IMR-90 (cell line): ENCODE measurements around the gene KRTAP21-3. TPM values are rescaled to one million over a fixed set of nuclear protein-coding genes. Genes with fewer than 3 reads are reported as not detected.

ENCODE experiments used
- ATAC-seq: fragments of 200-7000 bp; cut with Tn5 transposase; 2 replicates; pipeline ENCODE4 v1.9.1; 2020; ENCODE audit warnings: low read depth, mild to moderate bottlenecking, moderate library complexity
- BruUV-seq: library from RNA; stranded (reverse); fragments of 400-500 nt; replicated peaks from 2 replicates; lab custom pipeline; 2021; lab: Mats Ljungman, UMichigan
- CTCF ChIA-PET: fragments of 300-600 bp; formaldehyde crosslinking; extraction: SDS; loops from one replicate; lab custom pipeline; 2021; ENCODE audit warnings: antibody characterized with exemption; lab: Yijun Ruan, JAX
- POLR2A ChIA-PET: fragments of 300-600 bp; sonication (Branson Sonifier 250); formaldehyde crosslinking; loops from one replicate; lab custom pipeline; 2022; ENCODE audit warnings: antibody characterized with exemption; ENCODE audit not compliant: unreplicated experiment; lab: Charles Lee
- DNase-seq: peaks from one replicate; pipeline ENCODE4 v3.0.0; 2013
- H2AFZ ChIP-seq: replicated peaks from 2 replicates; pipeline ENCODE3; 2013; ENCODE audit warnings: low read length, mild to moderate bottlenecking; ENCODE audit not compliant: poor library complexity
- H2AK5ac ChIP-seq: 2 replicates; pipeline ENCODE4 v1.6.1; 2013; ENCODE audit warnings: low read depth, low read length, inconsistent platforms
- H2AK9ac ChIP-seq: replicated peaks from 2 replicates; pipeline ENCODE3; 2013; ENCODE audit warnings: mild to moderate bottlenecking, low read depth, low read length, moderate library complexity; ENCODE audit not compliant: poor library complexity
- H2BK120ac ChIP-seq: 2 replicates; pipeline ENCODE4 v1.6.1; 2013; ENCODE audit warnings: low read depth, low read length, inconsistent platforms
- H2BK15ac ChIP-seq: 3 replicates; pipeline ENCODE4 v1.6.1; 2013; ENCODE audit warnings: low read depth, low read length, inconsistent platforms
- H2BK20ac ChIP-seq: 2 replicates; pipeline ENCODE4 v1.6.1; 2013; ENCODE audit warnings: low read depth, mild to moderate bottlenecking, inconsistent platforms, low read length, moderate library complexity
- H2BK5ac ChIP-seq: 2 replicates; pipeline ENCODE4 v1.6.1; 2013; ENCODE audit warnings: mild to moderate bottlenecking, low read depth, low read length, inconsistent platforms; ENCODE audit not compliant: poor library complexity, severe bottlenecking
- H3K14ac ChIP-seq: replicated peaks from 2 replicates; pipeline ENCODE4 v1.6.1; 2013; ENCODE audit warnings: low read depth, low read length, inconsistent platforms
- H3K18ac ChIP-seq: 2 replicates; pipeline ENCODE4 v1.6.1; 2013; ENCODE audit warnings: low read depth, low read length, control low read depth
- H3K23ac ChIP-seq: 2 replicates; pipeline ENCODE4 v1.6.1; 2013; ENCODE audit warnings: low read depth, low read length, inconsistent platforms
- H3K27ac ChIP-seq: 2 replicates; pipeline ENCODE4 v1.5.1; 2013; ENCODE audit warnings: mild to moderate bottlenecking, control low read depth, low read length; ENCODE audit not compliant: insufficient read depth
- H3K27me3 ChIP-seq: 2 replicates; pipeline ENCODE4 v1.6.1; 2013; ENCODE audit warnings: low read length; ENCODE audit not compliant: control insufficient read depth, insufficient read depth
- H3K36me3 ChIP-seq: 2 replicates; pipeline ENCODE4 v1.6.1; 2013; ENCODE audit warnings: low read length, mixed read lengths; ENCODE audit not compliant: control insufficient read depth, insufficient read depth
- H3K4ac ChIP-seq: 2 replicates; pipeline ENCODE4 v1.6.1; 2013; ENCODE audit warnings: low read depth, low read length, inconsistent platforms
- H3K4me1 ChIP-seq: 2 replicates; pipeline ENCODE4 v1.6.1; 2013; ENCODE audit warnings: low read length, mixed read lengths; ENCODE audit not compliant: control insufficient read depth, insufficient read depth
- H3K4me2 ChIP-seq: 2 replicates; pipeline ENCODE4 v1.6.1; 2013; ENCODE audit warnings: low read depth, mild to moderate bottlenecking, control low read depth, low read length, moderate library complexity
- H3K4me3 ChIP-seq: 2 replicates; pipeline ENCODE4 v1.5.1; 2013; ENCODE audit warnings: low read depth, mild to moderate bottlenecking, control low read depth, low read length, moderate library complexity; ENCODE audit not compliant: insufficient read depth
- H3K56ac ChIP-seq: 2 replicates; pipeline ENCODE4 v1.6.1; 2013; ENCODE audit warnings: low read length, inconsistent platforms; ENCODE audit not compliant: insufficient read depth; ENCODE audit errors: extremely low read depth
- H3K79me1 ChIP-seq, 2 experiments: 2 replicates each; pipeline ENCODE4 v1.6.1; 2013; ENCODE audit warnings: low read length in 2 of 2, inconsistent platforms in 1 of 2, low read depth in 1 of 2
- H3K9ac ChIP-seq: 2 replicates; pipeline ENCODE4 v1.6.1; 2013; ENCODE audit warnings: low read depth, low read length, control low read depth
- H3K9me1 ChIP-seq: 2 replicates; pipeline ENCODE4 v1.6.1; 2013; ENCODE audit warnings: low read length, inconsistent platforms; ENCODE audit not compliant: insufficient read depth
- H3K9me3 ChIP-seq: 2 replicates; pipeline ENCODE4 v1.6.1; 2013; ENCODE audit warnings: low read length; ENCODE audit not compliant: control insufficient read depth, insufficient read depth
- H4K20me1 ChIP-seq: 2 replicates; pipeline ENCODE4 v1.6.1; 2013; ENCODE audit warnings: low read length, inconsistent platforms; ENCODE audit not compliant: insufficient read depth
- H4K5ac ChIP-seq: 2 replicates; pipeline ENCODE4 v1.6.1; 2013; ENCODE audit warnings: mild to moderate bottlenecking, low read depth, low read length, control low read depth
- H4K8ac ChIP-seq, 2 experiments: 2 replicates each; pipeline ENCODE4 v1.6.1; 2013; ENCODE audit warnings: low read depth in 2 of 2, low read length in 2 of 2, control low read depth in 1 of 2, inconsistent platforms in 1 of 2
- H4K91ac ChIP-seq: 2 replicates; pipeline ENCODE4 v1.6.1; 2013; ENCODE audit warnings: low read depth, low read length, inconsistent platforms; ENCODE audit not compliant: insufficient read depth
- MXI1 ChIP-seq: IDR thresholded peaks from 2 replicates; pipeline ENCODE4 v1.6.1; 2012; ENCODE audit warnings: low read depth, mild to moderate bottlenecking, low read length, moderate library complexity, borderline replicate concordance
- RAD21 ChIP-seq: IDR thresholded peaks from 2 replicates; pipeline ENCODE4 v1.6.1; 2012; ENCODE audit warnings: low read length, improper control_type of control experiment
- SMC3 ChIP-seq: fragments of 150-350 bp; IDR thresholded peaks from 2 replicates; pipeline ENCODE4 v1.6.1; 2016; ENCODE audit warnings: low read depth, mild to moderate bottlenecking, antibody characterized with exemption, low read length, moderate library complexity
- WGBS, 2 experiments: methylation state at CpG; one replicate each; pipeline versions ENCODE4 v1.1.5 to v1.1.7; 2013; ENCODE audit warnings: missing lambda C conversion rate in 2 of 2; ENCODE audit not compliant: insufficient read length in 1 of 2; ENCODE audit errors: extremely low coverage in 2 of 2; 5-methylcytosine and 5-hydroxymethylcytosine counted together
- dilution Hi-C: fragments of 300-500 bp; cut with HindIII; formaldehyde crosslinking; loops from one replicate; pipeline ENCODE4 v1.14.3; 2018; ENCODE audit warnings: low sequenced_read_pairs; ENCODE audit not compliant: unreplicated experiment
- in situ Hi-C: fragments of 300-500 bp; cut with MboI; formaldehyde crosslinking; loops from 3 replicates; pipeline ENCODE4 v1.14.3; 2019; ENCODE audit warnings: low sequenced_read_pairs, inconsistent platforms, mixed read lengths
- intact Hi-C: fragments of 100-400 bp; cut with micrococcal nuclease; formaldehyde crosslinking; loops from 2 replicates; pipeline ENCODE4 v1.10.0; 2022
- polyA plus RNA-seq, 3 experiments: library from polyadenylated mRNA; depleted of rRNA; stranded (reverse); fragments of >200 nt; gene quantifications; 2 replicates each; pipeline ENCODE4 v1.2.3, GENCODE V29; 2012; ENCODE audit warnings: low replicate concordance in 1 of 3
- total RNA-seq: library from RNA; depleted of rRNA; stranded (reverse); fragments of >200 nt; gene quantifications from 2 replicates; pipeline ENCODE4 v1.2.3, GENCODE V29; 2012
- TF ChIP-seq, protein P1 (sequence below): fragments of 150-350 bp; IDR thresholded peaks from 2 replicates; pipeline ENCODE4 v1.6.1; 2017; ENCODE audit warnings: mild to moderate bottlenecking, antibody characterized with exemption, low read length, low read depth

Gene KRTAP21-3
- total and polyA plus RNA-seq, 2 of the 4 experiments (the other 2 are of a cell fraction) = not detected

GRCh38 chr21:30684506-30684905 is 34.1 kb downstream of the KRTAP21-3 start:
- no peak overlapping the region for H2AFZ ChIP-seq
- CTCF ChIA-PET = no interaction called here
- H3K23ac ChIP-seq = no peak overlapping the region
- no TSS peak for BruUV-seq
- intact Hi-C loops (no loop called here), dilution Hi-C loops (no loop called here), in situ Hi-C loops (no loop called here)
- no peak overlapping the region for H3K4ac ChIP-seq
- H3K36me3 ChIP-seq = no peaks in the 10 kb centered on the region
- DNase-seq (no peak), ATAC-seq (no peak)
- no peak overlapping the region for H2BK20ac ChIP-seq
- no peaks in the 10 kb centered on the region for H3K79me1 ChIP-seq
- WGBS, 2 experiments = no CpG with 5 or more reads among the region's 6 CpGs
- no peaks in the 10 kb centered on the region for H3K27me3 ChIP-seq
- no peak overlapping the region for H3K14ac ChIP-seq
- H2BK5ac ChIP-seq = no peak overlapping the region
- no peak overlapping the region for H4K91ac ChIP-seq
- H4K5ac ChIP-seq = no peak overlapping the region
- no peak overlapping the region for H2BK15ac ChIP-seq
- no peak overlapping the region for H4K8ac ChIP-seq
- no peak overlapping the region for H3K4me3 ChIP-seq
- peaks cover 13% of the 10 kb centered on the region for H3K9me3 ChIP-seq
- H3K56ac ChIP-seq = no peak overlapping the region
- no peak overlapping the region for H2BK120ac ChIP-seq
- no peak overlapping the region for H2AK5ac ChIP-seq
- H3K4me1 ChIP-seq = no peaks in the 10 kb centered on the region
- H3K4me2 ChIP-seq = no peak overlapping the region
- H3K9me1 ChIP-seq = no peaks in the 10 kb centered on the region
- no peak overlapping the region for H3K9ac ChIP-seq
- POLR2A ChIA-PET = no interaction called here
- TF ChIP-seq SMC3 (no peak), MXI1 (no peak), RAD21 (no peak)
- TF ChIP-seq, protein P1, sequence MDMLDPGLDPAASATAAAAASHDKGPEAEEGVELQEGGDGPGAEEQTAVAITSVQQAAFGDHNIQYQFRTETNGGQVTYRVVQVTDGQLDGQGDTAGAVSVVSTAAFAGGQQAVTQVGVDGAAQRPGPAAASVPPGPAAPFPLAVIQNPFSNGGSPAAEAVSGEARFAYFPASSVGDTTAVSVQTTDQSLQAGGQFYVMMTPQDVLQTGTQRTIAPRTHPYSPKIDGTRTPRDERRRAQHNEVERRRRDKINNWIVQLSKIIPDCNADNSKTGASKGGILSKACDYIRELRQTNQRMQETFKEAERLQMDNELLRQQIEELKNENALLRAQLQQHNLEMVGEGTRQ = no peak
- no peak overlapping the region for H3K27ac ChIP-seq
- no peak overlapping the region for H2AK9ac ChIP-seq
- H4K20me1 ChIP-seq = no peaks in the 10 kb centered on the region
- no peak overlapping the region for H3K18ac ChIP-seq
